HG03159 (cell line): Measurements from ENCODE around the gene ZSWIM2.
"Not testable (repeated sequence)": the region's sequence is repeated elsewhere in the genome, so short reads cannot be mapped to it uniquely, and the experiment has no call there.

Source experiments
- ATAC-seq: cut with Tn5 transposase; IDR thresholded peaks from one replicate; pipeline ENCODE4 v1.9.1; 2021; ENCODE audit warnings: mild to moderate bottlenecking, moderate library complexity; ENCODE audit not compliant: unreplicated experiment

Gene ZSWIM2

GRCh38 chr2:186848873-186849578 is at the start of gene ZSWIM2:
Gene ZSWIM2, minus strand, starts transcription at chr2:186849170. Its CDS starts 40 bp downstream, at chr2:186849130.
- ATAC-seq, result peak; percentile 84

- not testable (repeated sequence) for ATAC-seq
Observed at GRCh38 chr2:186896220-186896619, 47.2 kb upstream of the ZSWIM2 start.

GRCh38 chr2:186895451-186895850 is 46.5 kb upstream of the ZSWIM2 start:
- ATAC-seq, result no peak

- ATAC-seq, result no peak
Observed at GRCh38 chr2:186894478-186894877, 45.5 kb upstream of the ZSWIM2 start.

GRCh38 chr2:186892821-186893220 is 43.9 kb upstream of the ZSWIM2 start:
- no peak for ATAC-seq

- ATAC-seq, result no peak
Observed at GRCh38 chr2:186891185-186891621, 42.2 kb upstream of the ZSWIM2 start.

GRCh38 chr2:186889101-186889879 is 40.3 kb upstream of the ZSWIM2 start:
- no peak for ATAC-seq

GRCh38 chr2:186887107-186888090 is 38.4 kb upstream of the ZSWIM2 start:
- no peak for ATAC-seq

GRCh38 chr2:186884587-186884986 is 35.6 kb upstream of the ZSWIM2 start:
- no peak for ATAC-seq

- ATAC-seq, result no peak
Observed at GRCh38 chr2:186883666-186884065, 34.7 kb upstream of the ZSWIM2 start.

GRCh38 chr2:186882511-186883071 is 33.6 kb upstream of the ZSWIM2 start:
- no peak for ATAC-seq

- ATAC-seq, result no peak
Observed at GRCh38 chr2:186881660-186882059, 32.7 kb upstream of the ZSWIM2 start.

- ATAC-seq, result no peak
Observed at GRCh38 chr2:186879312-186879711, 30.3 kb upstream of the ZSWIM2 start.

GRCh38 chr2:186874713-186875112 is 25.7 kb upstream of the ZSWIM2 start:
- ATAC-seq, result no peak

- no peak for ATAC-seq
Observed at GRCh38 chr2:186871881-186872280, 22.9 kb upstream of the ZSWIM2 start.

- no peak for ATAC-seq
Observed at GRCh38 chr2:186868344-186868743, 19.4 kb upstream of the ZSWIM2 start.

- peak; percentile 50 for ATAC-seq
Observed at GRCh38 chr2:186862869-186863709, 14.1 kb upstream of the ZSWIM2 start.

- no peak for ATAC-seq
Observed at GRCh38 chr2:186855216-186855615, 6.2 kb upstream of the ZSWIM2 start.

GRCh38 chr2:186853951-186854350 is 5.0 kb upstream of the ZSWIM2 start:
- no peak for ATAC-seq

- no peak for ATAC-seq
Observed at GRCh38 chr2:186852508-186852907, 3.5 kb upstream of the ZSWIM2 start.
